ENCODE measurements around the gene NR2C2AP. TPM values are rescaled to one million over a fixed set of nuclear protein-coding genes. Genes with fewer than 3 reads are reported as not detected.
A peak's percentile ranks its signal among the peaks of the same experiment; 100 is the strongest.

Gene NR2C2AP
- total RNA-seq, 3 donors from 2014 or later (not counting 1 experiment from before 2014, with no cell fraction given) = 14.7 to 16.7 (median 16.4) TPM

GRCh38 chr19:19206938-19207337 lies 3.7 kb upstream of the NR2C2AP start:
- intact Hi-C loops (cut with micrococcal nuclease) = no loop called here
- TF ChIP-seq CTCF (IDR thresholded peaks at IDR 0.05) = no peak
- Mint-ChIP-seq H3K4me1 (peaks cover 24 to 31% of the 10 kb centered on the region in 2 donors), H3K27me3 (ENCODE audit: low read depth in 2 of 2) (peaks cover 0 to 15% of the 10 kb centered on the region in 2 donors), H3K27ac (peak overlapping the region in 1 of 2 donors; percentile 15), H3K36me3 (no peaks in the 10 kb centered on the region), H3K4me3 (peak overlapping the region; percentile 26), H3K9me3 (peaks cover 0 to 5% of the 10 kb centered on the region in 2 donors)
- Histone ChIP-seq H3K4me1 (ENCODE audit: control insufficient read depth, insufficient read depth, low read length) (peaks cover 36% of the 10 kb centered on the region), H3K27ac (ENCODE audit: low read length) (no peak overlapping the region), H3K9me3 (ENCODE audit: control insufficient read depth, insufficient read depth, low read length) (no peaks in the 10 kb centered on the region), H3K36me3 (ENCODE audit: control insufficient read depth, insufficient read depth, low read length) (no peaks in the 10 kb centered on the region), H3K4me3 (ENCODE audit: low read length) (no peak overlapping the region), H3K27me3 (ENCODE audit: control insufficient read depth, insufficient read depth, low read length) (peaks cover 6% of the 10 kb centered on the region)
- WGBS (ENCODE audit: insufficient coverage) = 41% methylated on average over 5 of the region's 5 CpGs
- DNase-seq = no peak
- ATAC-seq = no peak

DNA sequence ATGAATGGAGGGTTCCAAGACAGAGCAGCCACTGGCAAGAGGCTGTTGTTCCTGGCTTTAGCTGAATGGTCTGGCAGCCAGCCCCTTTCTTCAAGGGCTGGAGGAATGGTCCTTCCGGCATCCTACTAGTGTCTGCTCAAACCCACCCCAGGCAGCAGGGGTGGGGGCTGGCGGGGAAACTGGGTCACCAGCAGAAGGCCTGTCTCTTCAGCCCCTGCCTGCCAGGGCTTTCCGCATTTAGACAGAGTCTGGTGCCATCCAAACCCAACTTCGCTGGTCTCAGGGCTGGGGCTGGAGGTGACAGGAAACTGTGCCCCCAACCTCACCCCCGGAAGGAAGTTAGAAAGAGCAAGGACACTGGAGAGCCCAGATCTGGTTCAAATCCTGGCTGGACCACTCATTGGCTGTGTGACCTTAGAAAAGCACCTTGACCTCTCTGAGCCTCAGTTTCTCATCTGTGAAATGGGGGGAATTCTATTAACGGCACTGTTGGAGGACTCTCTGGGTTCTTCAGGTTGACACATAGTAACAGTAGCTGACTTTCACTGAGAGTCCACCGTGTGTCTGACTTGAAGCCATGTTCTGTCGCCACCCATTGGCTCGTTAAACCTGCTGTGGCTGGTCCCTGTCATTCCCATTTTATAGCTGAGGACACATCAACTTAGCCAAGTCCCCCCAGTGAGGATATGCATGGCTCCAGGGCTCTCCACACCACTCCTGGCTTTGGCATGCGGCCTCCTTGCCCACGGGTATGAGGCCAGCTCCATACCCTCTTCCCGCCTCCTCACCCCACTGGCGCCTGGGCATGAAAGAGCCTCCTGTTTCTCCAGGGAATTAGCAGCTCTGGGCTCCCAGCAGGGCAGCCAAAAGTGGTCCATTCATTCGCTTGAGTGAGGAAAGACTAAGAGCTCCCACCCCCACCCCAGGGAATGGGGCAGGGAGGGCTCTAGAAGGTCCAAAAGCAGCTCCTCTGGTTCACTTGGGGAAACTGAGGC lies 2.5 kb upstream of the NR2C2AP start:
- Histone ChIP-seq H3K9me3 (ENCODE audit: control insufficient read depth, insufficient read depth, low read length) (no peaks in the 10 kb centered on the region), H3K27me3 (ENCODE audit: control insufficient read depth, insufficient read depth, low read length) (no peaks in the 10 kb centered on the region), H3K27ac (ENCODE audit: low read length) (no peak overlapping the region), H3K4me1 (ENCODE audit: control insufficient read depth, insufficient read depth, low read length) (peaks cover 41% of the 10 kb centered on the region), H3K4me3 (ENCODE audit: low read length) (no peak overlapping the region), H3K36me3 (ENCODE audit: control insufficient read depth, insufficient read depth, low read length) (peaks cover 4% of the 10 kb centered on the region)
- Mint-ChIP-seq H3K4me1 (peaks cover 24 to 32% of the 10 kb centered on the region in 2 donors), H3K36me3 (no peaks in the 10 kb centered on the region), H3K27ac (no peak overlapping the region), H3K9me3 (peaks cover 0 to 5% of the 10 kb centered on the region in 2 donors), H3K4me3 (no peak overlapping the region), H3K27me3 (ENCODE audit: low read depth in 2 of 2) (peaks cover 0 to 9% of the 10 kb centered on the region in 2 donors)
- 63% methylated on average over 14 of the region's 14 CpGs for WGBS (ENCODE audit: insufficient coverage)
- ATAC-seq (no peak), DNase-seq (no peak)
- intact Hi-C loops (cut with micrococcal nuclease) = no loop called here
- TF ChIP-seq CTCF (IDR thresholded peaks at IDR 0.05) = no peak

DNA sequence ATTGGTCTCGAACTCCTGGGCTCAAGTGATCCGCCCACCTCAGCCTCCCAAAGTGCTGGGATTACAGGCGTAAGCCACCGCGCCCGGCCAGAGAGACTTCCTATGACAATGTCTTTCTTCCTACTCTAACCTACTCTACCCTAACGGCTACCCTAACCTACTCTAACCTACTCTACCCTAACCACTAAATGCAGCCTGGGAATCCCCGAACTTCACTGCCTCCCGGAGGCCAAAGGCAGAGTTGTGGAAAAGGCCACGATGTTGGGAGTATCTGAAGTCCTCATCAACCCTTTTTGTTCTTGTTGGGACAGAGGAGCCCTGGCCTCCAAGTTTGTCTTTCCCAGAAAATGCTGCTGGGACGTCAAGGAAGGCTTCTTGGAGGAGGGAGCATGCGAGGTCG lies 967 bp upstream of the NR2C2AP start:
- no peaks in the 10 kb centered on the region for H3K9me3 ChIP-seq (ENCODE audit: control insufficient read depth, insufficient read depth, low read length)
- Mint-ChIP-seq H3K4me3 (peak overlapping the region; percentile 90), H3K9me3 (peaks cover 0 to 5% of the 10 kb centered on the region in 2 donors), H3K36me3 (no peaks in the 10 kb centered on the region), H3K27me3 (ENCODE audit: low read depth in 2 of 2) (peaks cover 0 to 3% of the 10 kb centered on the region in 2 donors), H3K27ac (peak overlapping the region; percentile 84 to 87), H3K4me1 (peaks cover 24 to 32% of the 10 kb centered on the region in 2 donors)
- ATAC-seq (no peak), DNase-seq (no peak)
- H3K27me3 ChIP-seq (ENCODE audit: control insufficient read depth, insufficient read depth, low read length) = no peaks in the 10 kb centered on the region
- 78% methylated on average over 13 of the region's 13 CpGs for WGBS (ENCODE audit: insufficient coverage)
- intact Hi-C loops (cut with micrococcal nuclease) = no loop called here
- no peak for TF ChIP-seq CTCF (IDR thresholded peaks at IDR 0.05)
- no peak overlapping the region for H3K4me3 ChIP-seq (ENCODE audit: low read length)
- H3K36me3 ChIP-seq (ENCODE audit: control insufficient read depth, insufficient read depth, low read length) = peaks cover 4% of the 10 kb centered on the region
- H3K27ac ChIP-seq (ENCODE audit: low read length) = no peak overlapping the region
- H3K4me1 ChIP-seq (ENCODE audit: control insufficient read depth, insufficient read depth, low read length) = peaks cover 41% of the 10 kb centered on the region

All from natural killer cell (primary cell).